ENCODE results near the gene PHLDB1. TPM values are rescaled to one million over a fixed set of nuclear protein-coding genes. Genes with fewer than 3 reads are reported as not detected.

The PHLDB1 gene
- total RNA-seq, 1 experiment from 2014 or later = 122 TPM

- TF ChIP-seq EZH2 (IDR thresholded peaks at IDR 0.05; ENCODE audit: low read depth) = no peak
- TF ChIP-seq CTCF (conservative IDR thresholded peaks at IDR 0.05) = no peak
- no TSS peak for BruUV-seq (replicated peaks)
- peak overlapping the region; percentile 79 for H3K27ac ChIP-seq
- H3K9me2 ChIP-seq (ENCODE audit: insufficient read depth) = no peaks in the 10 kb centered on the region
- no peaks in the 10 kb centered on the region; the same call in 1 of the 2 replicates for H3K36me3 ChIP-seq (ENCODE audit: low read depth)
- peak; percentile 83 to 86 for DNase-seq
- intact Hi-C loops (cut with micrococcal nuclease; ENCODE audit: unreplicated experiment) = no loop called here
- H3F3A ChIP-seq (ENCODE audit: insufficient read depth, low read depth) = peaks cover 61% of the 10 kb centered on the region
- peak overlapping the region; percentile 87 for H3K4me2 ChIP-seq
- H3K4me3 ChIP-seq = peak overlapping the region; percentile 67
- ChIA-PET CTCF (interaction anchor here (0.7 kb wide), 1 partner anchor 335 kb away, joined by 3 read pairs; no protein-coding TSS in a partner anchor), POLR2A (ENCODE audit: unreplicated experiment) (interaction anchor here (0.5 to 2.4 kb wide), 13 partner anchors 12 to 715 kb away, joined by 3 to 31 read pairs (median 6); partner anchors contain the start of genes DPAGT1, HINFP and PHLDB1)
- no peaks in the 10 kb centered on the region for H4K20me1 ChIP-seq (ENCODE audit: insufficient read depth)
- no peaks in the 10 kb centered on the region for H3K9me3 ChIP-seq (ENCODE audit: insufficient read depth, low read depth)
- no peaks in the 10 kb centered on the region for H3K27me3 ChIP-seq (ENCODE audit: insufficient read depth, low read depth)
- peaks cover 57% of the 10 kb centered on the region for H3K4me1 ChIP-seq (replicated peaks; ENCODE audit: insufficient read depth)
- peaks cover 33% of the 10 kb centered on the region for H3K79me2 ChIP-seq (ENCODE audit: low read depth)
- peak overlapping the region; percentile 80 for H2AFZ ChIP-seq
Observed at GRCh38 chr11:118620529-118621070, 13.2 kb downstream of the PHLDB1 start.

DNA sequence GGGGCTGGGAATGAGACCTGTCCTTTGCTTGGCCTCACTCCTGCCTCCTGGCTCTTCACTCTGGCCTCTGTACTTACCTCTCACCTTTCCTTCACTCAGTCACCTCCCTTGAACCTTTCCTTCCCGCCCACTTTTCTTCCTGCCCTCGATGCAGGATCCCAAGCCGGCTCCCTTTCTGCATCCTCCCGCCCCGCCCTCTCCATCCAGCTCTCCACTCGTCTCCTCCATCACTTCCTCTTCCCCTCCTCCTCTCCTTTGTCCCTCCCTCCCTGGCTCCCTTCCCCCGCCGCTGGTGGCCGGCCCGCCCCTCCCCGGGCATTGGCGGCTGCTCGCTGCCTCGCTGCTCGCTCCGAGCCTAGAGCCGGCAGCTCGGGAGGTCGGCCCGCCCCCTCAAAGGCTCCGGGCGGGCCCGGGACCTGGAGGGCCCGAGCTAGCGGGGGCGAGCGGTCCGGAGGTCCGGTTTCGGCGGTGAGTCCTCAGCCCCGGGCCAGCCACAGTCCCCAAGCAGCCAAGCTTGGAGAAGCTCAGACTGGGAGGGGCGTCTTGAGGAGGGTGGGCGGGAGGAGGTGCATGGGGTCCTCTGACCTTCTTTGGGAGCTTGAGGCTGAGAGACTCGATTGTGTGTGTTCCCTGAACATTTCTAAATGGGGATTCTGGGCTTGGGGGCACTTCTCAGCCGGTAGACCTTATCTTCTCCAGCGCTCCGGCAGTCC is 13.8 kb downstream of the PHLDB1 start:
- peak; percentile 82 to 91 for DNase-seq
- Histone ChIP-seq H4K20me1 (ENCODE audit: insufficient read depth) (no peaks in the 10 kb centered on the region), H3K4me1 (replicated peaks; ENCODE audit: insufficient read depth) (peaks cover 62% of the 10 kb centered on the region), H3K79me2 (ENCODE audit: low read depth) (peaks cover 33% of the 10 kb centered on the region), H2AFZ (peak overlapping the region; percentile 80), H3K27me3 (ENCODE audit: insufficient read depth, low read depth) (no peaks in the 10 kb centered on the region), H3K36me3 (ENCODE audit: low read depth) (peaks cover 3% of the 10 kb centered on the region), H3K9me2 (ENCODE audit: insufficient read depth) (no peaks in the 10 kb centered on the region), H3F3A (ENCODE audit: insufficient read depth, low read depth) (peaks cover 67% of the 10 kb centered on the region), H3K4me3 (peak overlapping the region; percentile 67), H3K4me2 (peak overlapping the region; percentile 87), H3K9me3 (ENCODE audit: insufficient read depth, low read depth) (no peaks in the 10 kb centered on the region), H3K27ac (peak overlapping the region; percentile 79)
- CTCF ChIA-PET = interaction anchor here (0.6 to 2.6 kb wide), 6 partner anchors 12 to 502 kb away, joined by 3 to 12 read pairs (median 6); no protein-coding TSS in a partner anchor
- POLR2A ChIA-PET (ENCODE audit: unreplicated experiment) = interaction anchor here (0.5 to 2.4 kb wide), 10 partner anchors 13 to 714 kb away, joined by 3 to 31 read pairs (median 8); partner anchors contain the start of genes DPAGT1, HINFP and PHLDB1
- intact Hi-C loops (cut with micrococcal nuclease; ENCODE audit: unreplicated experiment) = no loop called here
- no peak for TF ChIP-seq EZH2 (IDR thresholded peaks at IDR 0.05; ENCODE audit: low read depth)
- TF ChIP-seq CTCF (conservative IDR thresholded peaks at IDR 0.05) = no peak
- no TSS peak for BruUV-seq (replicated peaks)

DNA sequence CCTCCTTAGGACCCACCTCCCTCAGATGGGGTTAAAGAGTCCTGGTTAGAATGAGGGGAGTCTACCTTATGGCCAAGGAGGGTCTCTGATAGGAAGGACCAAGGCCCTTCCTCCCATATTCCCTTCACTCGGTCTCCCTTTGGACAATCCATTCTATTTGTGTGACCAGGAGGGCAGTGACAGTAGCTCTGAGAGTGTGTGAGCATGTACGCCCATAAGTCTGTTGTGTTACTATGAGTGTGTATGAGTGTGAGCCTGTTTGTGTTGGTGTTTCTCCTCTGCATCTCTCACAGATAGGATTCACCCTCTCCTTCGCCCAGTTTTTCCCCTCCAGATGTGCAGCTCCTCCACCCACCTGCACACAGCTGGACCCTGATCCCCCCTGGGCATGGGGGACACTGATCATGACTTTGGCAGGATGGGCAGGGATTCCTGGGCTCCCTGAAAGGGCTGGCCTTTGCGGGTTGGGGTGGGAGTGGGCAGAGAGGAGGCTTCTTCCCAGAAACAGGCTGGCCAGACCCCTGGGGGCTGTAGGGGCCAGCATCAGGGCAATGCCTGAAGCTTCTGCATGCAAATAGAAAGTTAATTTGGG is 14.5 kb downstream of the PHLDB1 start:
- Histone ChIP-seq H3K27me3 (ENCODE audit: insufficient read depth, low read depth) (no peaks in the 10 kb centered on the region), H3K4me1 (replicated peaks; ENCODE audit: insufficient read depth) (peaks cover 62% of the 10 kb centered on the region), H3K9me3 (ENCODE audit: insufficient read depth, low read depth) (no peaks in the 10 kb centered on the region), H3K27ac (peak overlapping the region; percentile 79), H3F3A (ENCODE audit: insufficient read depth, low read depth) (peaks cover 67% of the 10 kb centered on the region), H2AFZ (peak overlapping the region; percentile 80; the same call in 1 of the 2 replicates), H3K36me3 (ENCODE audit: low read depth) (peaks cover 9% of the 10 kb centered on the region), H3K4me3 (peak overlapping the region; percentile 67), H3K79me2 (ENCODE audit: low read depth) (peaks cover 33% of the 10 kb centered on the region), H3K9me2 (ENCODE audit: insufficient read depth) (no peaks in the 10 kb centered on the region), H4K20me1 (ENCODE audit: insufficient read depth) (peaks cover under 1% of the 10 kb centered on the region; the same call in 1 of the 2 replicates), H3K4me2 (peak overlapping the region; percentile 87)
- intact Hi-C loops (cut with micrococcal nuclease; ENCODE audit: unreplicated experiment) = loop anchor here (2.0 kb wide), 1 partner anchor 37 kb away; no protein-coding TSS in a partner anchor
- POLR2A ChIA-PET (ENCODE audit: unreplicated experiment) = interaction anchor here (0.6 kb wide), 2 partner anchors 344 to 397 kb away, joined by 5 to 7 read pairs; partner anchors contain the start of gene TRAPPC4
- BruUV-seq (replicated peaks) = TSS peak; percentile 56
- CTCF ChIA-PET = interaction anchor here (0.6 to 2.6 kb wide), 4 partner anchors 13 to 456 kb away, joined by 3 to 12 read pairs (median 7); no protein-coding TSS in a partner anchor
- no peak for TF ChIP-seq EZH2 (IDR thresholded peaks at IDR 0.05; ENCODE audit: low read depth)
- TF ChIP-seq CTCF (conservative IDR thresholded peaks at IDR 0.05) = no peak
- DNase-seq = no peak

Measured in PC-9 (cell line).